NCI-H748 treated with DMSO at 0.1 percent for 48 hours (cell line): ENCODE data around the gene FBXO17.
"Not testable (repeated sequence)": the region's sequence is repeated elsewhere in the genome, so short reads cannot be mapped to it uniquely, and the experiment has no call there.

ENCODE experiments used
- DNase-seq: peaks from one replicate; lab custom pipeline; 2025; lab: John Stamatoyannopoulos, UW

Gene FBXO17

GRCh38 chr19:38975214-38975860, at the start of gene FBXO17:
Gene FBXO17, minus strand, starts transcription at chr19:38975742. Its CDS starts 25,423 bp downstream, at chr19:38950319.
- DNase-seq = no peak

DNA sequence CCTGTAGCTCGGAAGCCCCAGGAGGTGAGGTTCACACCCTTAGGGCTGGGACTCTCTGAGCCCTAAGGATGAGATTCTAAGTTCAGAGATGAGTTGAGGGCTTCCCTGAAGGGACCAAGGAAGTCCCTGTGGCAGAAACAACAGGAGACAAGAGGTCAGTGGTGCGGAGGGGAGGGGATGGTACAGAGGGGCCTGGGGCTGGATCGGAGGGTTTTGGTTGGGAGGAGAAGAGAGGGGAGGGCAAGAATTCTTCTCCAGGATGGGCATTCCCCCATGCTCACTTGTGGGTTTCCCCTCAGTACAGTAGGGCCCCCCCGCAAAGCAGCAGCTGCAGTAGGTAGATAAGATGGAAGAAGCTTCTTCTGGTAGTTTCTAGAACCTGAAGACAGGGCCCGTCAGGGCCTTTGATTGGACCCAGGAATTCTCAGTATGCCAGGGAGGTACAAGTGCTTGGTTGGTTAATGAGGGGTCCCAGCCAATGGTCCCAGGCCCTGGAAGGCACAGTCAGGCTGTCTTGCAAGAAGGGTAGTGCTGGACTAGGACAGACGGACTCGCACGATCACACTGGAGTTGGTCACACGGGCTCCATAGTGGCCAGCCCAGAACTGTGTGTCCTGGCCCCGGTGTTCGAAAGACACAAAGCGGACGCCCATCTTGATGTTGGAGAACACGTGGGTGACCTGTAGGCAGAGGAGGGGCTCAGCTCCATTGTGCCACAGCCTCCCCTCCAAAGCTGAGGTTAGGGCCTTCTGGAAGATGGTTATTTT, 49.5 kb upstream of the FBXO17 start:
- DNase-seq = no peak

GRCh38 chr19:39021063-39021462, 45.5 kb upstream of the FBXO17 start:
- DNase-seq = no peak

DNA sequence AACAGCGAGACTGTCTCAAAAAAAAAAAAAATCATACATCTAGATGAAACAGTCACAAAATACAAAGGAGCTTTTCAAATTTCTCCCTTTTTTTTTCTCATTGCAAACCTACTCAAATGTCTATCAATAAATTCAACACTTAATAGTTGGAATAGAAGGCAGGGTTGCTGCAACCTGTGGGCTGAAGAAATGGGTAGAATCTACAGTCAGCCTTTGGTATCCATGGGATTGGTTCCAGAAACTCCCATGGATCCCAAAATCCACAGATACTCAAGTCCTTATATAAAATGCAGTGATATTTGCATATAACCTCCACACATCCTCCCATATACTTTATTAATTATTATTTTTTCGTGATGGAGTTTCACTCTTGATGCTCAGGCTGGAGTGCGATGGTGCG, 42.1 kb upstream of the FBXO17 start:
- no peak for DNase-seq

DNA sequence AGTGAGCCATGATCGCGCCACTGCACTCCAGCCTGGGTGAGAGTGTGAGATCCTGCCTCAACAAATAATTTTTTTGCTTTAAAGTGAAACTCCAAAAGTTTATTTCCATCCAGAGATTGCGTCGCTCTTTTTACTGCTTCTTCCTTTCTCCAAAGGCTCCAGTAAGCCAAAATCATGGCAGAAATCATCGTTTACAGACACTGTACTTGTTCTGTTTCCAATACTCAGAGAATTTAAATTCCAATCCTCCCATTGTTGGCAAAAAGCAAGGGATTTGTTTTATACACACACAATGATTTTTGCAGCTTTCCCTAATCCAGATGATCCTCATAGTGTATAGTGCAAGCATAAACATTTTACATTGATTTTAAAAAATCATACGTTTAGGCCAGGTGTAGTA, 41.5 kb upstream of the FBXO17 start:
- DNase-seq = no peak

DNA sequence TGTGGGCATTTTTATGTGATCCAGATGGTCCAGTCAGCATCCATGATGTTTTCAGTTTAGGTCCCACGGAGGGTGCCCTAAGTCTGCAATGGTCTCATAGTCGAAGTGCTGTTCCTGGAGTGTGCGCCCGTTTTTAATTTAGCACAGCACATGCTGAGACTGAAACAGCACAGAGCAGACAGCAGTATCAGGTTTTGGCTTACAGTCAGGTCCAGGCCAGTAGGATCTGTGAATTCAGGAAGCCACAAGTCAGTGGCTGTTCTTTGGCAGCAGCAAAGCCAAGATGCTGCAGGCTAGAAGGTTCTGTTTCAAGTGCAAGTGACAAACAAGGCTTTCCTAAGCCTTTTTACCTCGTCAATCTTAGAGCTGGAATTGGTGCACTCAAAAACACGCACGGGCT, 38.5 kb upstream of the FBXO17 start:
- DNase-seq = no peak

DNA sequence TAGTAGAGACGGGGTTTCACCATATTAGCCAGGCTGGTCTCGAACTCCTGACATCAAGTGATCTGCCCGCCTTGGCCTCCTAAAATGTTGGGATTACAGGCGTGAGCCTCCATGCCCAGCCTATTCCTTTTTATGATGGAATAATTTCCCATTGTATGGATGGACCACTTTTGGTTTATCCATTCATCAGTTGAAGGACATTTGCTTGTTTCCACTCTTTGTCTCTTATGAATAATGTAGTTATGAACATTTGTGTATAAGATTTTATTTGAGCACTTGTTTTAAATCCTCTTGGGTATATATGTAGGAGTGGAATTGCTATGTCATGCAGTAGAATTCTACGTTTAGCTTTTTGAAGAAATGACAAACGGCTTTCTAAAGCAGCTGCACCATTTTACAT, 33.5 kb upstream of the FBXO17 start:
- DNase-seq = no peak

GRCh38 chr19:39008137-39008536, 32.6 kb upstream of the FBXO17 start:
- DNase-seq = no peak

DNA sequence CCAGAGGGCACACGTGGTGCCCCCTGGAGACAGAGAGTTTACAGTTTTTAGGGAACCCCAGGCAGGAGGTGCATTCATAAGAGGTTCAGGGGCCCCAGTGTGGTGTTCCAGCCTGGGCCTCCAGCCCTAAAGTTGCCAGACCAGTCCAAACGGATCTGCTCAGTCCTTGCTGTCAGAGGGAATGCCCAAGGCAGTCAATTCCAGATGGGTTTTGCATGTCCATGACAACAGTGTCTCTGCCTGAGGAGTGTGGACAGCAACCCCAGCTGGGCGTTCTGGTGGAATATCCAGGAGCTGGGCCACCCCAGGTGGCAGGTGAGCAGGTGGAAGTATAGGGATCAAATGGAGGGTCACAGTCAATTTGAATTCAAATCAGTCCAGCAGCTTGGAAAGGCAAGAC, 31.6 kb upstream of the FBXO17 start:
- no peak for DNase-seq

DNA sequence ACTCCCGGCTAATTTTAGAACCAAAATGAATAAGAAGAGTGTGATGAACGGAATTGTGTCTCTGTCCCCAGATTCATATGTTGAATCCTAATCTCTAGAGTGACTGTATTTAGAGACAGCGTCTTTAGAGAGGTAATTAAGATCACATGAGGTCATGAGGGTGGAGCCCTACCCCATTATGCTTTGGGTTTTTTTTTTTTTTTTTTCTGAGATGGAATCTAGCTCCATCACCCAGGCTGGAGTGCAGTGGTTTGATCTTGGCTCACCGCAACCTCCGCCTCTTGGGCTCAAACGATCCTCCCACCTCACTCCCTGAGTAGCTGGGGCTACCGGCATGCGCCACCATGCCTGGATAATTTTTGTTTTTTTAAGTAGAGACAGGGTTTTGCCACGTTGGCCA, 28.9 kb upstream of the FBXO17 start:
- DNase-seq = no peak

GRCh38 chr19:39003796-39004195, 28.3 kb upstream of the FBXO17 start:
- no peak for DNase-seq

DNA sequence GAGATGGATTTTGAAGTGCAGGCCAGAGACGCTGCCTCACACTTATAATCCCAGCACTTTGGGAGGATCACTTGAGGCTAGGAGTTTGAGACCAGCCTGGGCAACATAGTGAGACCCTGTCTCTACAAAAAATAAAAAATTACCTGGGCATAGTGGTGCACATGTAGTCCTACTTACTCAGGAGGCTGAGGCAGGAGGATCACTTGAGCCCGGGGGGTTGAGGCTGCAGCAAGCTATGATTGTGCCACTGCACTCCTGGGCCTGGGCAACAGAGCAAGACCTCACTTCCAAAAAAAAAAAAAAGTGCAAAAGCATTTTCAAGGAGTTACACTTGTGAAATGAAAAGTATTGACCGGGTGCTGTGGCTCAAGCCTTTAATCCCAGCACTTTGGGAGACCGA, 27.6 kb upstream of the FBXO17 start:
- no peak for DNase-seq

- DNase-seq = no peak
These were observed 25.5 kb upstream of the FBXO17 start for GRCh38 chr19:39001041-39001440.

- DNase-seq = not testable (repeated sequence)
These were observed 22.0 kb upstream of the FBXO17 start for GRCh38 chr19:38997576-38997975.

GRCh38 chr19:38993271-38993670, 17.7 kb upstream of the FBXO17 start:
- no peak for DNase-seq

- DNase-seq = no peak
These were observed 15.6 kb upstream of the FBXO17 start for GRCh38 chr19:38990949-38991697.

- DNase-seq = not testable (repeated sequence)
These were observed 14.1 kb upstream of the FBXO17 start for GRCh38 chr19:38989614-38990013.

DNA sequence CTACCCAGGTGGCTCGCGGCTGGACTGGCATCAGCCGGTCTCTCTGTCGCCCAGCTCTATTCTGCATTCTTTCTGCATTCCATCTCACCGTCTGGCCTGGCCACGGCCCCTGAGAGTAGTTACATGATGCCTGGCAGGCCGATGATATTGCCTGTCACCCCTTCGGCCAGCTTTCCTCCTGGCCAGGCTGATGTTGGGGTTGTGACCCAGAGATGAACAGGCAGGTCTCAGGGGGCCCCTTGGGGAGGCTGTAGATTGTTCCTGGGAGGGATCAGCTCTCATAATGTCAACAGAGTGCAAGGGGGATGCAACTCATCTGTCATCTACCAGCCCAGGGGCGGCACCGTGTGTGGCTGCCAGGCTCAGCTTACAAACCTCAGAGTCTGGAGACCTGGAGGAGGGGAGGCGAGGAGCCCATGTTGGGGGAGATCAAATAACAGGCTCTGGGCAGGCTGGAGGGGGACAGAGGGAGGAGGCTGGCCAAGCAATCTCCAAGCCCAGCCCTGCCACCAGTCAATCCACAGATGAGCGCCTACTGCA, 13.6 kb upstream of the FBXO17 start:
- DNase-seq = no peak

DNA sequence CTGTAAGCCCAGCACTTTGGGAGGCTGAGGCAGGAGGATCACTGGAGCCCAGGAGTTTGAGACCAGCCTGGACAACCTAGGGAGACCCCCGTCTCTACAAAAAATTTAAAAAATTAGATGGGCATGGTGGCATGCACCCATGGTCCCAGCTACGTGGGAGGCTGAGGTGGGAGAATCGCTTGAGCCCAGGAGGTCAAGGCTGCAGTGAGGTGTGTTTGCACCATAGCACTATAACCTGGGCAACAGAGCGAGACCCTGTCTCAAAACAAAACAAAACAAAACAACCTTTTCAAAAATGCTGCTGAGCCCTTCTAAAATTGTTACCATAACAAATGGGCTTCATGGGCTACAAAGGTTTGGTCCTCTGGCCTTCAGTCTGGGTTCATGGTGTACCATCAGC, 13.1 kb upstream of the FBXO17 start:
- not testable (repeated sequence) for DNase-seq

DNA sequence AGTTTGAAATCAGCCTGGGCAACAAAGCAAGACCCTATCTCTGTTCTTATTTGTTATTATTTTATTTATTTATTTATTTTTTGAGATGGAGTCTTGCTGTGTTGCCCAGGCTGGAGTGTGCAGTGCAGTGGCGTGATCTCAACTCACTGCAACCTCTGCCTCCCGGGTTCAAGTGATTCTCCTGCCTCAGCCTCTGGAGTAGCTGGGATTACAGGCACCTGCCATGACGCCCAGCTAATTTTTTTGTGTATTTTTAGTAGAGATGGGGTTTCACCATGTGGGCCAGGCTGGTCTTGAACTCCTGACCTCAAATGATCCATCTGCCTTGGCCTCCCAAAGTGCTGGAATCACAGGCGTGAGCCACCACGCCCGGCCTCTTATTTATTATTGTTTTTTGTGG, 12.2 kb upstream of the FBXO17 start:
- DNase-seq = not testable (repeated sequence)

- no peak for DNase-seq
These were observed 9.7 kb upstream of the FBXO17 start for GRCh38 chr19:38985262-38985661.

- DNase-seq = no peak
These were observed 5.2 kb upstream of the FBXO17 start for GRCh38 chr19:38980583-38981374.
